ENCODE results near the gene PDCD6IP.

- TF ChIP-seq YY1 (IDR thresholded peaks at IDR 0.05; ENCODE audit: insufficient read depth, insufficient read length) (no peak), ZNF274 (IDR thresholded peaks at IDR 0.05; ENCODE audit: low read depth, low read length) (no peak)
Observed at GRCh38 chr3:33915796-33916546, 117.5 kb downstream of the PDCD6IP start.

Data from NT2/D1 (cell line).